ENCODE data around the gene ZFYVE21. TPM values are rescaled to one million over a fixed set of nuclear protein-coding genes. Genes with fewer than 3 reads are reported as not detected.

ZFYVE21 gene
- total and polyA plus RNA-seq, 2 donors = 27.8 to 38.9 TPM

GRCh38 chr14:103702497-103703432 is 12.8 kb upstream of the ZFYVE21 start:
- H3K4me1 ChIP-seq (ENCODE audit: control insufficient read depth in 2 of 2, insufficient read depth in 2 of 2, low read length in 2 of 2) = peaks cover 10 to 13% of the 10 kb centered on the region in 2 donors
- no peak for DNase-seq (ENCODE audit: low read depth in 6 of 9, low spot score in 9 of 9)

GRCh38 chr14:103703433-103704385 is 11.9 kb upstream of the ZFYVE21 start:
- Histone ChIP-seq H3K9me3 (ENCODE audit: control insufficient read depth in 2 of 2, insufficient read depth in 1 of 2, low read length in 1 of 2) (no peaks in the 10 kb centered on the region), H3K4me1 (ENCODE audit: control insufficient read depth in 2 of 2, insufficient read depth in 2 of 2, low read length in 2 of 2) (peaks cover 2 to 6% of the 10 kb centered on the region in 2 donors), H3K36me3 (ENCODE audit: control insufficient read depth in 2 of 2, insufficient read depth in 2 of 2, low read length in 1 of 2) (peaks cover 81 to 87% of the 10 kb centered on the region in 2 donors), H3K27ac (ENCODE audit: low read depth in 1 of 2, low read length in 1 of 2) (no peak overlapping the region), H3K27me3 (ENCODE audit: control insufficient read depth in 2 of 2, insufficient read depth in 1 of 2, low read length in 1 of 2) (no peaks in the 10 kb centered on the region), H3K4me3 (ENCODE audit: low read length in 2 of 2) (no peak overlapping the region)
- 93% methylated on average over 24 of the region's 24 CpGs for WGBS
- no peak for DNase-seq (ENCODE audit: low read depth in 6 of 9, low spot score in 9 of 9)

More at GRCh38 chr14:103702497-103703432, 12.8 kb upstream of the ZFYVE21 start:
- no peaks in the 10 kb centered on the region for H3K27me3 ChIP-seq (ENCODE audit: control insufficient read depth in 2 of 2, insufficient read depth in 1 of 2, low read length in 1 of 2)
- H3K27ac ChIP-seq (ENCODE audit: low read depth in 1 of 2, low read length in 1 of 2) = no peak overlapping the region
- 98% methylated on average over 29 of the region's 29 CpGs for WGBS
- H3K9me3 ChIP-seq (ENCODE audit: control insufficient read depth in 2 of 2, insufficient read depth in 1 of 2, low read length in 1 of 2) = no peaks in the 10 kb centered on the region
- peaks cover 82 to 86% of the 10 kb centered on the region in 2 donors for H3K36me3 ChIP-seq (ENCODE audit: control insufficient read depth in 2 of 2, insufficient read depth in 2 of 2, low read length in 1 of 2)
- H3K4me3 ChIP-seq (ENCODE audit: low read length in 2 of 2) = no peak overlapping the region

- no peaks in the 10 kb centered on the region for H3K9me3 ChIP-seq (ENCODE audit: control insufficient read depth in 2 of 2, insufficient read depth in 1 of 2, low read length in 1 of 2)
- no peaks in the 10 kb centered on the region for H3K27me3 ChIP-seq (ENCODE audit: control insufficient read depth in 2 of 2, insufficient read depth in 1 of 2, low read length in 1 of 2)
- DNase-seq (ENCODE audit: low read depth in 6 of 9, low spot score in 9 of 9) = no peak
- no peak overlapping the region for H3K4me3 ChIP-seq (ENCODE audit: low read length in 2 of 2)
- H3K36me3 ChIP-seq (ENCODE audit: control insufficient read depth in 2 of 2, insufficient read depth in 2 of 2, low read length in 1 of 2) = peaks cover 81 to 87% of the 10 kb centered on the region in 2 donors
- H3K4me1 ChIP-seq (ENCODE audit: control insufficient read depth in 2 of 2, insufficient read depth in 2 of 2, low read length in 2 of 2) = no peaks in the 10 kb centered on the region
- WGBS = 89% methylated on average over 13 of the region's 13 CpGs
- H3K27ac ChIP-seq (ENCODE audit: low read depth in 1 of 2, low read length in 1 of 2) = no peak overlapping the region
Observed at GRCh38 chr14:103704708-103705107, 10.9 kb upstream of the ZFYVE21 start.

- Histone ChIP-seq H3K9me3 (ENCODE audit: control insufficient read depth in 2 of 2, insufficient read depth in 1 of 2, low read length in 1 of 2) (no peaks in the 10 kb centered on the region), H3K36me3 (ENCODE audit: control insufficient read depth in 2 of 2, insufficient read depth in 2 of 2, low read length in 1 of 2) (peaks cover 79 to 87% of the 10 kb centered on the region in 2 donors), H3K4me3 (ENCODE audit: low read length in 2 of 2) (no peak overlapping the region), H3K4me1 (ENCODE audit: control insufficient read depth in 2 of 2, insufficient read depth in 2 of 2, low read length in 2 of 2) (no peaks in the 10 kb centered on the region), H3K27ac (ENCODE audit: low read depth in 1 of 2, low read length in 1 of 2) (no peak overlapping the region), H3K27me3 (ENCODE audit: control insufficient read depth in 2 of 2, insufficient read depth in 1 of 2, low read length in 1 of 2) (no peaks in the 10 kb centered on the region)
- WGBS = 85% methylated on average over 15 of the region's 15 CpGs
- no peak for DNase-seq (ENCODE audit: low read depth in 6 of 9, low spot score in 9 of 9)
Observed at GRCh38 chr14:103705118-103705503, 10.5 kb upstream of the ZFYVE21 start.

- no peaks in the 10 kb centered on the region for H3K27me3 ChIP-seq (ENCODE audit: control insufficient read depth in 2 of 2, insufficient read depth in 1 of 2, low read length in 1 of 2)
- H3K27ac ChIP-seq (ENCODE audit: low read depth in 1 of 2, low read length in 1 of 2) = no peak overlapping the region
- WGBS = 94% methylated on average over 28 of the region's 28 CpGs
- peaks cover 73 to 82% of the 10 kb centered on the region in 2 donors for H3K36me3 ChIP-seq (ENCODE audit: control insufficient read depth in 2 of 2, insufficient read depth in 2 of 2, low read length in 1 of 2)
- no peaks in the 10 kb centered on the region for H3K9me3 ChIP-seq (ENCODE audit: control insufficient read depth in 2 of 2, insufficient read depth in 1 of 2, low read length in 1 of 2)
- no peak overlapping the region for H3K4me3 ChIP-seq (ENCODE audit: low read length in 2 of 2)
- H3K4me1 ChIP-seq (ENCODE audit: control insufficient read depth in 2 of 2, insufficient read depth in 2 of 2, low read length in 2 of 2) = no peaks in the 10 kb centered on the region
- DNase-seq (ENCODE audit: low read depth in 6 of 9, low spot score in 9 of 9) = no peak
Observed at GRCh38 chr14:103705504-103706284, 9.9 kb upstream of the ZFYVE21 start.

GRCh38 chr14:103706551-103707328 is 8.9 kb upstream of the ZFYVE21 start:
- peaks cover 70 to 73% of the 10 kb centered on the region in 2 donors for H3K36me3 ChIP-seq (ENCODE audit: control insufficient read depth in 2 of 2, insufficient read depth in 2 of 2, low read length in 1 of 2)
- WGBS = 98% methylated on average over 41 of the region's 41 CpGs

GRCh38 chr14:103707329-103708263 is 8.0 kb upstream of the ZFYVE21 start:
- no peak for DNase-seq (ENCODE audit: low read depth in 6 of 9, low spot score in 9 of 9)
- no peaks in the 10 kb centered on the region for H3K9me3 ChIP-seq (ENCODE audit: control insufficient read depth in 2 of 2, insufficient read depth in 1 of 2, low read length in 1 of 2)
- H3K4me3 ChIP-seq (ENCODE audit: low read length in 2 of 2) = no peak overlapping the region
- H3K27me3 ChIP-seq (ENCODE audit: control insufficient read depth in 2 of 2, insufficient read depth in 1 of 2, low read length in 1 of 2) = no peaks in the 10 kb centered on the region
- peaks cover 0 to 2% of the 10 kb centered on the region in 2 donors for H3K4me1 ChIP-seq (ENCODE audit: control insufficient read depth in 2 of 2, insufficient read depth in 2 of 2, low read length in 2 of 2)
- no peak overlapping the region for H3K27ac ChIP-seq (ENCODE audit: low read depth in 1 of 2, low read length in 1 of 2)
- 97% methylated on average over 29 of the region's 29 CpGs for WGBS
- peaks cover 61 to 64% of the 10 kb centered on the region in 2 donors for H3K36me3 ChIP-seq (ENCODE audit: control insufficient read depth in 2 of 2, insufficient read depth in 2 of 2, low read length in 1 of 2)

More at GRCh38 chr14:103706551-103707328, 8.9 kb upstream of the ZFYVE21 start:
- H3K27me3 ChIP-seq (ENCODE audit: control insufficient read depth in 2 of 2, insufficient read depth in 1 of 2, low read length in 1 of 2) = no peaks in the 10 kb centered on the region
- DNase-seq (ENCODE audit: low read depth in 6 of 9, low spot score in 9 of 9) = no peak
- H3K4me3 ChIP-seq (ENCODE audit: low read length in 2 of 2) = no peak overlapping the region
- no peak overlapping the region for H3K27ac ChIP-seq (ENCODE audit: low read depth in 1 of 2, low read length in 1 of 2)
- H3K9me3 ChIP-seq (ENCODE audit: control insufficient read depth in 2 of 2, insufficient read depth in 1 of 2, low read length in 1 of 2) = no peaks in the 10 kb centered on the region
- H3K4me1 ChIP-seq (ENCODE audit: control insufficient read depth in 2 of 2, insufficient read depth in 2 of 2, low read length in 2 of 2) = no peaks in the 10 kb centered on the region

Data from thymus (tissue), 11 donors.